SU-DHL-6 (cell line): ENCODE results near the gene NTSR1.

Source experiments
- EZH2phosphoT487 ChIP-seq: fragments of 200-600 bp; sonication (generic), shearing (Covaris generic); conservative IDR thresholded peaks from 2 replicates; pipeline ENCODE4 v1.6.1; 2018; ENCODE audit warnings: mild to moderate bottlenecking, antibody characterized with exemption, low read length, moderate library complexity, mixed read lengths
- TF ChIP-seq, protein P1 (sequence below): fragments of 200-600 bp; sonication (generic); IDR thresholded peaks from one replicate; pipeline ENCODE4 v1.5.1; 2017; ENCODE audit warnings: antibody characterized with exemption, mild to moderate bottlenecking, low read length, moderate library complexity; ENCODE audit not compliant: insufficient read depth, poor library complexity, severe bottlenecking

DNA sequence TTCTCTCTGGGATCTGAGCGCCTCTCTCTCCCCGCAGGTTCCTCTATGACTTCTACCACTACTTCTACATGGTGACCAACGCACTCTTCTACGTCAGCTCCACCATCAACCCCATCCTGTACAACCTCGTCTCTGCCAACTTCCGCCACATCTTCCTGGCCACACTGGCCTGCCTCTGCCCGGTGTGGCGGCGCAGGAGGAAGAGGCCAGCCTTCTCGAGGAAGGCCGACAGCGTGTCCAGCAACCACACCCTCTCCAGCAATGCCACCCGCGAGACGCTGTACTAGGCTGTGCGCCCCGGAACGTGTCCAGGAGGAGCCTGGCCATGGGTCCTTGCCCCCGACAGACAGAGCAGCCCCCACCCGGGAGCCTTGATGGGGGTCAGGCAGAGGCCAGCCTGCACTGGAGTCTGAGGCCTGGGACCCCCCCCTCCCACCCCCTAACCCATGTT, 51.4 kb downstream of the NTSR1 start:
- TF ChIP-seq, protein P1, sequence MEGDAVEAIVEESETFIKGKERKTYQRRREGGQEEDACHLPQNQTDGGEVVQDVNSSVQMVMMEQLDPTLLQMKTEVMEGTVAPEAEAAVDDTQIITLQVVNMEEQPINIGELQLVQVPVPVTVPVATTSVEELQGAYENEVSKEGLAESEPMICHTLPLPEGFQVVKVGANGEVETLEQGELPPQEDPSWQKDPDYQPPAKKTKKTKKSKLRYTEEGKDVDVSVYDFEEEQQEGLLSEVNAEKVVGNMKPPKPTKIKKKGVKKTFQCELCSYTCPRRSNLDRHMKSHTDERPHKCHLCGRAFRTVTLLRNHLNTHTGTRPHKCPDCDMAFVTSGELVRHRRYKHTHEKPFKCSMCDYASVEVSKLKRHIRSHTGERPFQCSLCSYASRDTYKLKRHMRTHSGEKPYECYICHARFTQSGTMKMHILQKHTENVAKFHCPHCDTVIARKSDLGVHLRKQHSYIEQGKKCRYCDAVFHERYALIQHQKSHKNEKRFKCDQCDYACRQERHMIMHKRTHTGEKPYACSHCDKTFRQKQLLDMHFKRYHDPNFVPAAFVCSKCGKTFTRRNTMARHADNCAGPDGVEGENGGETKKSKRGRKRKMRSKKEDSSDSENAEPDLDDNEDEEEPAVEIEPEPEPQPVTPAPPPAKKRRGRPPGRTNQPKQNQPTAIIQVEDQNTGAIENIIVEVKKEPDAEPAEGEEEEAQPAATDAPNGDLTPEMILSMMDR, result no peak
- TF ChIP-seq EZH2phosphoT487, result no peak
